ENCODE measurements around the gene KAT8. TPM values are rescaled to one million over a fixed set of nuclear protein-coding genes. Genes with fewer than 3 reads are reported as not detected.
A peak's percentile ranks its signal among the peaks of the same experiment; 100 is the strongest.

KAT8 gene
- total RNA-seq, 1 experiment from 2014 or later, result 42.0 TPM

GRCh38 chr16:31113121-31114120 is 4.0 kb upstream of the KAT8 start:
- DNase-seq (ENCODE audit: unreplicated experiment), result no peak
- no peaks in the 10 kb centered on the region for H3K9me3 Mint-ChIP-seq (ENCODE audit: unreplicated experiment)
- H3K27me3 Mint-ChIP-seq (ENCODE audit: insufficient read depth, unreplicated experiment), result no peaks in the 10 kb centered on the region
- ChIA-PET POLR2A (interaction anchor here (0.7 to 1.2 kb wide), 5 partner anchors 23 to 41 kb away, joined by 3 to 4 read pairs (median 3); partner anchors contain the start of genes ZNF646 and ZNF668), CTCF (interaction anchor here (0.5 to 1.4 kb wide), 5 partner anchors 12 to 277 kb away, joined by 3 to 4 read pairs (median 4); partner anchors contain the start of gene PRSS36)
- intact Hi-C loops (cut with micrococcal nuclease), result no loop called here
- H3K27ac Mint-ChIP-seq (ENCODE audit: low read depth, unreplicated experiment), result peak overlapping the region; percentile 42
- no TSS peak for BruUV-seq (replicated peaks)
- peaks cover 23% of the 10 kb centered on the region for H3K4me1 Mint-ChIP-seq (ENCODE audit: insufficient read depth, unreplicated experiment)
- no peak overlapping the region for H3K4me3 Mint-ChIP-seq (ENCODE audit: unreplicated experiment)
- peaks cover 47% of the 10 kb centered on the region for H3K36me3 Mint-ChIP-seq (ENCODE audit: insufficient read depth, unreplicated experiment)
- no peak for TF ChIP-seq CTCF (IDR thresholded peaks at IDR 0.05; ENCODE audit: unreplicated experiment)

GRCh38 chr16:31114468-31114867 is 3.0 kb upstream of the KAT8 start:
- intact Hi-C loops (cut with micrococcal nuclease), result no loop called here
- no peak overlapping the region for H3K27ac Mint-ChIP-seq (ENCODE audit: low read depth, unreplicated experiment)
- no peak overlapping the region for H3K4me3 Mint-ChIP-seq (ENCODE audit: unreplicated experiment)
- no peak for DNase-seq (ENCODE audit: unreplicated experiment)
- H3K4me1 Mint-ChIP-seq (ENCODE audit: insufficient read depth, unreplicated experiment), result peaks cover 27% of the 10 kb centered on the region
- ChIA-PET POLR2A (interaction anchor here (0.7 to 1.3 kb wide), 4 partner anchors 26 to 375 kb away, joined by 3 read pairs; partner anchors contain the start of gene FUS), CTCF (interaction anchor here (0.6 to 1.4 kb wide), 3 partner anchors 28 to 36 kb away, joined by 3 to 4 read pairs (median 3); partner anchors contain the start of gene PRSS36)
- TF ChIP-seq CTCF (IDR thresholded peaks at IDR 0.05; ENCODE audit: unreplicated experiment), result no peak
- peaks cover 55% of the 10 kb centered on the region for H3K36me3 Mint-ChIP-seq (ENCODE audit: insufficient read depth, unreplicated experiment)
- no TSS peak for BruUV-seq (replicated peaks)
- no peaks in the 10 kb centered on the region for H3K9me3 Mint-ChIP-seq (ENCODE audit: unreplicated experiment)
- H3K27me3 Mint-ChIP-seq (ENCODE audit: insufficient read depth, unreplicated experiment), result no peaks in the 10 kb centered on the region

GRCh38 chr16:31118223-31119155 is 1.0 kb downstream of the KAT8 start:
- intact Hi-C loops (cut with micrococcal nuclease), result loop anchor here (1.0 to 5.0 kb wide), 3 partner anchors 17 to 131 kb away; partner anchors contain the start of genes FUS, HSD3B7 and PRSS8
- TSS peak; percentile 42 for BruUV-seq (replicated peaks)

More at GRCh38 chr16:31118223-31119155, 1.0 kb downstream of the KAT8 start:
- Mint-ChIP-seq H3K27ac (ENCODE audit: low read depth, unreplicated experiment) (peak overlapping the region; percentile 94), H3K4me3 (ENCODE audit: unreplicated experiment) (peak overlapping the region; percentile 74), H3K27me3 (ENCODE audit: insufficient read depth, unreplicated experiment) (no peaks in the 10 kb centered on the region), H3K9me3 (ENCODE audit: unreplicated experiment) (no peaks in the 10 kb centered on the region), H3K4me1 (ENCODE audit: insufficient read depth, unreplicated experiment) (peaks cover 16% of the 10 kb centered on the region), H3K36me3 (ENCODE audit: insufficient read depth, unreplicated experiment) (peaks cover 64% of the 10 kb centered on the region)
- TF ChIP-seq CTCF (IDR thresholded peaks at IDR 0.05; ENCODE audit: unreplicated experiment), result no peak
- DNase-seq (ENCODE audit: unreplicated experiment), result peak; percentile 92
- CTCF ChIA-PET, result interaction anchor here (0.6 to 3.4 kb wide), 4 partner anchors 18 to 341 kb away, joined by 3 to 29 read pairs (median 5); partner anchors contain the start of gene PRSS8
- POLR2A ChIA-PET, result interaction anchor here (0.6 to 7.5 kb wide), 22 partner anchors 10 to 759 kb away, joined by 3 to 201 read pairs (median 12); partner anchors contain the start of genes ARMC5, BCKDK, FUS and HSD3B7
